GM23338 (cell line): ENCODE measurements around the gene NRP1. TPM values are rescaled to one million over a fixed set of nuclear protein-coding genes. Genes with fewer than 3 reads are reported as not detected.

Experiments used
- ATAC-seq: fragments of 200-7000 bp; cut with Tn5 transposase; 3 replicates; pipeline ENCODE4 v1.9.1; 2020
- DNase-seq: peaks from one replicate; pipeline ENCODE4 v3.0.0-alpha.2; 2015; ENCODE audit warnings: low spot score
- H2AFZ ChIP-seq: fragments of 200-600 bp; sonication (generic); 2 replicates; pipeline ENCODE4 v1.8.0; 2016; ENCODE audit warnings: antibody characterized with exemption, mild to moderate bottlenecking, moderate library complexity
- H3F3A ChIP-seq: fragments of 200-600 bp; sonication (generic); replicated peaks from 2 replicates; pipeline ENCODE4 v1.8.0; 2017; ENCODE audit warnings: antibody characterized with exemption, mixed run types, low read depth
- H3K27ac ChIP-seq: fragments of 200-600 bp; sonication (generic); 2 replicates; pipeline ENCODE4 v1.6.1; 2016; ENCODE audit warnings: low read depth
- H3K27me3 ChIP-seq: fragments of 200-600 bp; sonication (generic); 2 replicates; pipeline ENCODE4 v1.8.0; 2016; ENCODE audit warnings: mild to moderate bottlenecking, mixed run types, moderate library complexity; ENCODE audit not compliant: insufficient read depth
- H3K36me3 ChIP-seq: fragments of 200-600 bp; sonication (generic); 2 replicates; pipeline ENCODE4 v1.8.0; 2016; ENCODE audit warnings: mild to moderate bottlenecking; ENCODE audit not compliant: insufficient read depth
- H3K4me1 ChIP-seq: fragments of 200-600 bp; sonication (generic); 2 replicates; pipeline ENCODE4 v1.8.0; 2016; ENCODE audit warnings: mild to moderate bottlenecking, moderate library complexity; ENCODE audit not compliant: insufficient read depth
- H3K4me2 ChIP-seq: fragments of 200-600 bp; sonication (generic); 2 replicates; pipeline ENCODE4 v1.7.1; 2017; ENCODE audit warnings: mixed run types
- H3K4me3 ChIP-seq: fragments of 200-600 bp; sonication (generic); 2 replicates; pipeline ENCODE4 v1.6.1; 2016; ENCODE audit warnings: mixed run types
- H3K79me2 ChIP-seq: fragments of 200-600 bp; sonication (generic); replicated peaks from 2 replicates; pipeline ENCODE4 v1.8.0; 2017; ENCODE audit warnings: mild to moderate bottlenecking; ENCODE audit not compliant: insufficient read depth
- H3K9me2 ChIP-seq: fragments of 200-600 bp; sonication (generic); 2 replicates; pipeline ENCODE4 v1.8.0; 2017; ENCODE audit not compliant: insufficient read depth
- H4K20me1 ChIP-seq: fragments of 200-600 bp; sonication (generic); replicated peaks from 2 replicates; pipeline ENCODE4 v1.8.0; 2017; ENCODE audit warnings: mild to moderate bottlenecking; ENCODE audit not compliant: insufficient read depth
- H3K27ac Mint-ChIP-seq: 2 replicates; pipeline ENCODE4 v1.8.0; 2020; ENCODE audit warnings: inconsistent platforms, mild to moderate bottlenecking, moderate library complexity, mixed read lengths
- H3K27me3 Mint-ChIP-seq: 3 replicates; pipeline ENCODE4 v1.8.0; 2022; ENCODE audit warnings: low read depth, mild to moderate bottlenecking, moderate library complexity, mixed read lengths, inconsistent platforms; ENCODE audit not compliant: insufficient read depth, poor library complexity
- H3K36me3 Mint-ChIP-seq: 3 replicates; pipeline ENCODE4 v1.8.0; 2021; ENCODE audit warnings: low read depth, mild to moderate bottlenecking, inconsistent platforms, moderate library complexity, mixed read lengths
- H3K4me1 Mint-ChIP-seq: 3 replicates; pipeline ENCODE4 v1.8.0; 2020; ENCODE audit warnings: mild to moderate bottlenecking, inconsistent platforms, mixed read lengths
- H3K4me3 Mint-ChIP-seq: 3 replicates; pipeline ENCODE4 v1.8.0; 2021; ENCODE audit warnings: moderate library complexity, mild to moderate bottlenecking, inconsistent platforms, mixed read lengths
- H3K9me3 Mint-ChIP-seq: 3 replicates; pipeline ENCODE4 v1.8.0; 2020; ENCODE audit warnings: moderate library complexity, mild to moderate bottlenecking, inconsistent platforms, mixed read lengths
- CTCF ChIP-seq, 2 experiments: fragments of 200-600 bp in 1 of 2; sonication (generic) in 1 of 2; conservative IDR thresholded peaks; 2 replicates each; pipeline versions ENCODE4 v1.5.1 to v1.6.1; 2016 to 2017; ENCODE audit warnings: antibody characterized with exemption in 2 of 2, low read depth in 2 of 2, mild to moderate bottlenecking in 2 of 2, moderate library complexity in 1 of 2
- EZH2 ChIP-seq: fragments of 200-600 bp; sonication (generic); IDR thresholded peaks from one replicate; pipeline ENCODE4 v1.8.0; 2017; ENCODE audit warnings: antibody characterized with exemption, mild to moderate bottlenecking, low read depth; ENCODE audit not compliant: unreplicated experiment
- EZH2phosphoT487 ChIP-seq: fragments of 200-600 bp; sonication (generic); IDR thresholded peaks from one replicate; pipeline ENCODE4 v1.8.1; 2018; ENCODE audit warnings: antibody characterized with exemption; ENCODE audit not compliant: unreplicated experiment
- JUNB ChIP-seq: IDR thresholded peaks from one replicate; pipeline ENCODE4 v1.6.1; 2016; ENCODE audit warnings: antibody characterized with exemption; ENCODE audit not compliant: unreplicated experiment
- NANOG ChIP-seq: IDR thresholded peaks from 2 replicates; pipeline ENCODE4 v1.6.1; 2016; ENCODE audit warnings: antibody characterized with exemption, borderline replicate concordance
- POLR2AphosphoS5 ChIP-seq: IDR thresholded peaks from 2 replicates; pipeline ENCODE4 v1.6.1; 2016; ENCODE audit warnings: antibody characterized with exemption, low read depth
- STAT1 ChIP-seq: IDR thresholded peaks from one replicate; pipeline ENCODE4 v1.6.1; 2016; ENCODE audit warnings: antibody characterized with exemption; ENCODE audit not compliant: unreplicated experiment
- ZNF114 ChIP-seq: fragments of 250-450 bp; sonication (Bioruptor Pico); IDR thresholded peaks from 2 replicates; pipeline ENCODE4 v1.5.0; 2020; ENCODE audit warnings: mild to moderate bottlenecking, moderate library complexity
- ZNF331 ChIP-seq: fragments of 250-450 bp; sonication (Bioruptor Pico); IDR thresholded peaks from 2 replicates; pipeline ENCODE4 v1.5.0; 2020; ENCODE audit warnings: low read depth, mild to moderate bottlenecking, moderate library complexity
- ZNF462 ChIP-seq: fragments of 250-450 bp; sonication (Bioruptor Pico); IDR thresholded peaks from 2 replicates; pipeline ENCODE4 v1.5.0; 2020; ENCODE audit warnings: mild to moderate bottlenecking, moderate library complexity
- polyA plus RNA-seq: library from polyadenylated mRNA; unstranded; fragments of >200 nt; fragmentation: Nextera tagmentation; extraction: Ambion mirVana; gene quantifications from 2 replicates; pipeline ENCODE4 v1.2.1, GENCODE V29; 2016
- total RNA-seq: library from RNA; depleted of rRNA; stranded (reverse); fragments of >200 nt; shearing (Covaris generic); gene quantifications from 2 replicates; pipeline ENCODE4 v1.2.3, GENCODE V29; 2014
- TF ChIP-seq, protein P1 (sequence below): IDR thresholded peaks from one replicate; pipeline ENCODE4 v1.6.1; 2018; ENCODE audit warnings: antibody characterized with exemption; ENCODE audit not compliant: unreplicated experiment
- TF ChIP-seq, protein P2 (sequence below): IDR thresholded peaks from 2 replicates; pipeline ENCODE4 v1.6.1; 2016; ENCODE audit warnings: antibody characterized with exemption

NRP1 gene
- total and polyA plus RNA-seq, 2 experiments from 2014 or later, result 2.9 to 3.5 TPM

GRCh38 chr10:33235951-33236350 lies 98.5 kb downstream of the NRP1 start:
- Mint-ChIP-seq H3K9me3 (no peaks in the 10 kb centered on the region), H3K4me3 (no peak overlapping the region), H3K4me1 (peaks cover 14% of the 10 kb centered on the region), H3K27me3 (peaks cover 2% of the 10 kb centered on the region), H3K36me3 (no peaks in the 10 kb centered on the region), H3K27ac (no peak overlapping the region)
- Histone ChIP-seq H3K79me2 (no peaks in the 10 kb centered on the region), H2AFZ (no peak overlapping the region), H3K4me3 (no peak overlapping the region), H3F3A (no peaks in the 10 kb centered on the region), H3K36me3 (no peaks in the 10 kb centered on the region), H3K27me3 (no peaks in the 10 kb centered on the region), H3K4me2 (no peak overlapping the region; the same call in 1 of the 2 replicates), H3K4me1 (peaks cover 10% of the 10 kb centered on the region; the same call in 1 of the 2 replicates), H3K9me2 (no peaks in the 10 kb centered on the region; the same call in 1 of the 2 replicates), H3K27ac (no peak overlapping the region), H4K20me1 (no peaks in the 10 kb centered on the region)
- no peak for ATAC-seq
- no peak for DNase-seq
- TF ChIP-seq EZH2, result no peak
- TF ChIP-seq, protein P1, sequence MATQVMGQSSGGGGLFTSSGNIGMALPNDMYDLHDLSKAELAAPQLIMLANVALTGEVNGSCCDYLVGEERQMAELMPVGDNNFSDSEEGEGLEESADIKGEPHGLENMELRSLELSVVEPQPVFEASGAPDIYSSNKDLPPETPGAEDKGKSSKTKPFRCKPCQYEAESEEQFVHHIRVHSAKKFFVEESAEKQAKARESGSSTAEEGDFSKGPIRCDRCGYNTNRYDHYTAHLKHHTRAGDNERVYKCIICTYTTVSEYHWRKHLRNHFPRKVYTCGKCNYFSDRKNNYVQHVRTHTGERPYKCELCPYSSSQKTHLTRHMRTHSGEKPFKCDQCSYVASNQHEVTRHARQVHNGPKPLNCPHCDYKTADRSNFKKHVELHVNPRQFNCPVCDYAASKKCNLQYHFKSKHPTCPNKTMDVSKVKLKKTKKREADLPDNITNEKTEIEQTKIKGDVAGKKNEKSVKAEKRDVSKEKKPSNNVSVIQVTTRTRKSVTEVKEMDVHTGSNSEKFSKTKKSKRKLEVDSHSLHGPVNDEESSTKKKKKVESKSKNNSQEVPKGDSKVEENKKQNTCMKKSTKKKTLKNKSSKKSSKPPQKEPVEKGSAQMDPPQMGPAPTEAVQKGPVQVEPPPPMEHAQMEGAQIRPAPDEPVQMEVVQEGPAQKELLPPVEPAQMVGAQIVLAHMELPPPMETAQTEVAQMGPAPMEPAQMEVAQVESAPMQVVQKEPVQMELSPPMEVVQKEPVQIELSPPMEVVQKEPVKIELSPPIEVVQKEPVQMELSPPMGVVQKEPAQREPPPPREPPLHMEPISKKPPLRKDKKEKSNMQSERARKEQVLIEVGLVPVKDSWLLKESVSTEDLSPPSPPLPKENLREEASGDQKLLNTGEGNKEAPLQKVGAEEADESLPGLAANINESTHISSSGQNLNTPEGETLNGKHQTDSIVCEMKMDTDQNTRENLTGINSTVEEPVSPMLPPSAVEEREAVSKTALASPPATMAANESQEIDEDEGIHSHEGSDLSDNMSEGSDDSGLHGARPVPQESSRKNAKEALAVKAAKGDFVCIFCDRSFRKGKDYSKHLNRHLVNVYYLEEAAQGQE, result no peak
- no peak for TF ChIP-seq STAT1
- TF ChIP-seq ZNF462 (CRISPR knock-in tag), result no peak
- TF ChIP-seq, protein P2, sequence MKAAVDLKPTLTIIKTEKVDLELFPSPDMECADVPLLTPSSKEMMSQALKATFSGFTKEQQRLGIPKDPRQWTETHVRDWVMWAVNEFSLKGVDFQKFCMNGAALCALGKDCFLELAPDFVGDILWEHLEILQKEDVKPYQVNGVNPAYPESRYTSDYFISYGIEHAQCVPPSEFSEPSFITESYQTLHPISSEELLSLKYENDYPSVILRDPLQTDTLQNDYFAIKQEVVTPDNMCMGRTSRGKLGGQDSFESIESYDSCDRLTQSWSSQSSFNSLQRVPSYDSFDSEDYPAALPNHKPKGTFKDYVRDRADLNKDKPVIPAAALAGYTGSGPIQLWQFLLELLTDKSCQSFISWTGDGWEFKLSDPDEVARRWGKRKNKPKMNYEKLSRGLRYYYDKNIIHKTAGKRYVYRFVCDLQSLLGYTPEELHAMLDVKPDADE, result no peak
- TF ChIP-seq EZH2phosphoT487, result no peak
- no peak for TF ChIP-seq ZNF114
- TF ChIP-seq CTCF (conservative IDR thresholded peaks at IDR 0.05; ENCODE audit: low read depth in 2 of 2), result no peak
- TF ChIP-seq ZNF331 (CRISPR knock-in tag), result no peak
- no peak for TF ChIP-seq NANOG
- TF ChIP-seq POLR2AphosphoS5, result no peak
- TF ChIP-seq JUNB, result no peak
